NB4 (cell line): ENCODE measurements around the gene SGSM2.

ENCODE experiments used
- DNase-seq: peaks from one replicate; pipeline ENCODE4 v3.0.0; 2010; ENCODE audit warnings: low read depth
- H3K4me3 ChIP-seq: one replicate; pipeline ENCODE4 v1.5.1; 2011; ENCODE audit warnings: mild to moderate bottlenecking, low read depth, low read length, moderate library complexity
- MYC ChIP-seq: IDR thresholded peaks from 2 replicates; pipeline ENCODE4 v1.6.1; 2011; ENCODE audit warnings: low read depth, low read length
- POLR2A ChIP-seq: IDR thresholded peaks from 2 replicates; pipeline ENCODE4 v1.6.1; 2011; ENCODE audit warnings: mild to moderate bottlenecking; ENCODE audit not compliant: insufficient read length; ENCODE audit errors: extremely low read depth
- TF ChIP-seq, protein P1 (sequence below): IDR thresholded peaks from 2 replicates; pipeline ENCODE4 v1.6.1; 2011; ENCODE audit warnings: low read depth, low read length
- TF ChIP-seq, protein P2 (sequence below): IDR thresholded peaks from one replicate; pipeline ENCODE4 v1.5.1; 2012; ENCODE audit warnings: low read depth, low read length

Gene SGSM2, protein sequence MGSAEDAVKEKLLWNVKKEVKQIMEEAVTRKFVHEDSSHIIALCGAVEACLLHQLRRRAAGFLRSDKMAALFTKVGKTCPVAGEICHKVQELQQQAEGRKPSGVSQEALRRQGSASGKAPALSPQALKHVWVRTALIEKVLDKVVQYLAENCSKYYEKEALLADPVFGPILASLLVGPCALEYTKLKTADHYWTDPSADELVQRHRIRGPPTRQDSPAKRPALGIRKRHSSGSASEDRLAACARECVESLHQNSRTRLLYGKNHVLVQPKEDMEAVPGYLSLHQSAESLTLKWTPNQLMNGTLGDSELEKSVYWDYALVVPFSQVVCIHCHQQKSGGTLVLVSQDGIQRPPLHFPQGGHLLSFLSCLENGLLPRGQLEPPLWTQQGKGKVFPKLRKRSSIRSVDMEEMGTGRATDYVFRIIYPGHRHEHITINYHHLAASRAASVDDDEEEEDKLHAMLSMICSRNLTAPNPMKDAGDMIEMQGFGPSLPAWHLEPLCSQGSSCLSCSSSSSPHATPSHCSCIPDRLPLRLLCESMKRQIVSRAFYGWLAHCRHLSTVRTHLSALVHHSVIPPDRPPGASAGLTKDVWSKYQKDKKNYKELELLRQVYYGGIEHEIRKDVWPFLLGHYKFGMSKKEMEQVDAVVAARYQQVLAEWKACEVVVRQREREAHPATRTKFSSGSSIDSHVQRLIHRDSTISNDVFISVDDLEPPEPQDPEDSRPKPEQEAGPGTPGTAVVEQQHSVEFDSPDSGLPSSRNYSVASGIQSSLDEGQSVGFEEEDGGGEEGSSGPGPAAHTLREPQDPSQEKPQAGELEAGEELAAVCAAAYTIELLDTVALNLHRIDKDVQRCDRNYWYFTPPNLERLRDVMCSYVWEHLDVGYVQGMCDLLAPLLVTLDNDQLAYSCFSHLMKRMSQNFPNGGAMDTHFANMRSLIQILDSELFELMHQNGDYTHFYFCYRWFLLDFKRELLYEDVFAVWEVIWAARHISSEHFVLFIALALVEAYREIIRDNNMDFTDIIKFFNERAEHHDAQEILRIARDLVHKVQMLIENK

DNA sequence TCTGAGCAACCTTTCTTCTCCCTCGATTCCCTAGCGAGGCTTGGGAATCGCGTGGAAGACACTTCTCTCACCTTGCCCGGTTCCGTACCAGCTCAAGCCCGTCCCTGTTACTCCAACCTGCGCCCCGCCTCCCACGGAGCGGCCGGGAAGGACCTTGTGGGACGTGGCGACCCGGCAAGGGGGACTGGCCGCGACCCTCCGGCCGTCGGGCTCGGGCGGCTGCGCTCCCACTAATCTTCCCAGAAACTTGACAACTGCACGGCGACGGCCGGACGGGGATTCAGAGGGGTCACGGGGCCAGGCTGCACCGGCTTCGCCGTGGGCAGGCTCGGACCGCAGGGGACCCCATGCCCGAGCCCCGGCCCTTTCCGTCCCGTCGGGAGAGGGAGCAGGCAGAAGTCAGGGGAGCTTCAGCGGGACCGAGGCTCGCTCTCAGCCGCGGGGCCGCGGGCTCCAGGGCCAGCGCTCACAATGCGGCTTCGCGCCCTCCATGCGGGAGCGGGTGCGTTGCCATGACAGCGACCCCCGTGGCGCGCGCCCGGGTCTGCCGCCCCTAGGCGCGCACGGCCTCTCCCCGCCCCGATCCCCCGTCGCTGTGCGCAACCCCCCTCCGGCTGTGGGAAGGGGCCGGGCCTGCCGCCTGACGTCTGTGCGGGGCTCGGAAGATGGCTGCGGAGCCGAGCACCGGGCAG is at the start of gene SGSM2:
Gene SGSM2, plus strand, starts transcription at position 650 of the 692 bp plus-strand sequence. CDS start 188 bp downstream, outside the sequence.
- TF ChIP-seq MYC (no peak), POLR2A (no peak)
- TF ChIP-seq, protein P1, sequence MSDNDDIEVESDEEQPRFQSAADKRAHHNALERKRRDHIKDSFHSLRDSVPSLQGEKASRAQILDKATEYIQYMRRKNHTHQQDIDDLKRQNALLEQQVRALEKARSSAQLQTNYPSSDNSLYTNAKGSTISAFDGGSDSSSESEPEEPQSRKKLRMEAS: no peak
- TF ChIP-seq, protein P2, sequence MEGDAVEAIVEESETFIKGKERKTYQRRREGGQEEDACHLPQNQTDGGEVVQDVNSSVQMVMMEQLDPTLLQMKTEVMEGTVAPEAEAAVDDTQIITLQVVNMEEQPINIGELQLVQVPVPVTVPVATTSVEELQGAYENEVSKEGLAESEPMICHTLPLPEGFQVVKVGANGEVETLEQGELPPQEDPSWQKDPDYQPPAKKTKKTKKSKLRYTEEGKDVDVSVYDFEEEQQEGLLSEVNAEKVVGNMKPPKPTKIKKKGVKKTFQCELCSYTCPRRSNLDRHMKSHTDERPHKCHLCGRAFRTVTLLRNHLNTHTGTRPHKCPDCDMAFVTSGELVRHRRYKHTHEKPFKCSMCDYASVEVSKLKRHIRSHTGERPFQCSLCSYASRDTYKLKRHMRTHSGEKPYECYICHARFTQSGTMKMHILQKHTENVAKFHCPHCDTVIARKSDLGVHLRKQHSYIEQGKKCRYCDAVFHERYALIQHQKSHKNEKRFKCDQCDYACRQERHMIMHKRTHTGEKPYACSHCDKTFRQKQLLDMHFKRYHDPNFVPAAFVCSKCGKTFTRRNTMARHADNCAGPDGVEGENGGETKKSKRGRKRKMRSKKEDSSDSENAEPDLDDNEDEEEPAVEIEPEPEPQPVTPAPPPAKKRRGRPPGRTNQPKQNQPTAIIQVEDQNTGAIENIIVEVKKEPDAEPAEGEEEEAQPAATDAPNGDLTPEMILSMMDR: no peak
- peak; percentile 70 for DNase-seq
- H3K4me3 ChIP-seq: peak within 1 kb of the TSS; percentile 98

DNA sequence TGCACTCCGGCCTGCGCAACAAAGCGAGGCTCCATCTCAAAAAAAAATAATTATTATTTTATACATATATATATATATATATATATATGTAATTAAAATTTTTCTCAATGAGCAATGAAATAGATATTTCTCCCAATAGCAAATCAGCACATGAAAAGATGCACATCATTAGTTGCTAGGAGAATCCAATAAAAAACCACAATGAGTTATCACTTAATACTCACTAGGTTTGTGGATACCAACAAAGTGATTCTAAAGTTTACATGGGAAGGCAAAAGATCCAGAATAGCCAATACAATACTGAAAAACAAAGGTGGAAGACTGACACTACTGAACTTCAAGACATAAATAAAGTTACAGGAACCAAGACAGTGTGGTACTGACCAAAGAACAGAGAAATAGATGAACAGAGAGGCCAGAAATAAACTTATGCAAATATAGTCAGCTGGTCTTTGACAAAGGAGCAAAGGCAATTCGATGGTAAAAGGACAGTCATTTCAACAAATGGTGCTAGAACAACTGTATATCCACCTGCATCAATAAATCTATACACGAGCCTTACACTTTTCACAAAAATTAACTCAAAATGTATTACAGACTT is 47.3 kb upstream of the SGSM2 start:
- DNase-seq: no peak
- H3K4me3 ChIP-seq: no peak overlapping the region

DNA sequence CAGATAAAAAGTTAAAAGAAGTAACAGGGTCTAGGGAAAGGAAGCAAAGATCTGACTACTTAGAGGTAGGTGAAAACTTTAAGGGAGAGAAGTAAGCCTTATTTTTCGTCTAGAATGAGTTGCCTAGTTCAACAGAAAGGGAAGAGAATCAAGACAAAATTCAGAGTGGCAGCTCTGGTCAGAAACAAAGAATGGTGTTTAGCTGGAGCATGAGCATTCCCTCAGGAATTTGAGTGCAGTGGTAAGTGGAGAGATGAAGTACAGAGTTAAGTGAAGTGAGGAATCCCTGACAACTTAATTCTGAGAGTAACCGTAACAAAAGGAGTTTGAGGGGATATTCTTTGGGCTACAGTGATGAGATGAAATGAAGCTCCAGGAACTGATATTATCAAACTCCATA is 45.2 kb upstream of the SGSM2 start:
- TF ChIP-seq, protein P2: no peak
- TF ChIP-seq, protein P1: no peak
- TF ChIP-seq MYC (no peak), POLR2A (no peak)
- DNase-seq: no peak
- H3K4me3 ChIP-seq: no peak overlapping the region

More for the DNA sequence above, 47.3 kb upstream of the SGSM2 start:
- TF ChIP-seq, protein P1: no peak
- TF ChIP-seq, protein P2: no peak
- TF ChIP-seq MYC: no peak
- TF ChIP-seq POLR2A: no peak

DNA sequence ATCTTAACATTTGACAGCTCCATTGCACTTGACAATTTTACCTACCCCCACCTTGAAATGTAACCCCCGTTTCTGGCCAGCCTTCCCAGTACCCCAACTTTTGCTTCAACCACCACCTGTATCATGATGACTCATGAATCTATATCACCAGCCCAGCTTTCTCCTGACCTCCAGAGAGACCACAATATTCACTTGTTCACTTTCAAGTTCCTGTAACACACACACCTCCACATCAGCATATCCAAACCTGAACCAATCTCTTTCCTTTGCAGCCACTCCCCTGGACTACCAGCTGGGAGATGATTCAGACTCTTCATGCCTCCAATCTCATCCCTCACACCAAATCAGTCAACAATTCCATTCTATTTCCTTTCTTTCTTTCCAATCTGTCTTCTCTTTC is 41.7 kb upstream of the SGSM2 start:
- TF ChIP-seq, protein P2: no peak
- TF ChIP-seq POLR2A: no peak
- no peak for TF ChIP-seq MYC
- TF ChIP-seq, protein P1: no peak
- no peak for DNase-seq
- no peak overlapping the region for H3K4me3 ChIP-seq

DNA sequence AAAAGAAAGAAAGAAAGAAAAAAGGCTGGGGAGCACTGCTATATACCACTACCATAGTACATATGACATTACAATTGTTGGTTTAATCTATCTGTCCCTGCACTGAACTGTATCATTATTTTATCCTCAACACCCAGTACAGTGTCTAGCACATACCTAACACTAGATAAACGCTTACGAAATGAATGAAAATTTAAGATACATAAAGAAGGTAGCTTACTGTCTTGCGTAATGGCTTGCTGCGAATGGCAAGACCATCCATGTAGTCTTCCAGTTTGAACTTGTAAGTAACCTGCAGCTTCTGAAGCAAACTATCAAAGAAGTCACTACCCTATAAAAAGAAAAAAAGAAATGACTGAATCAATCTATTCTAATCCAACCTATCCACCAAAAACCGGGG is 40.3 kb upstream of the SGSM2 start:
- DNase-seq: no peak
- no peak for TF ChIP-seq POLR2A
- TF ChIP-seq, protein P2: no peak
- TF ChIP-seq MYC: no peak
- TF ChIP-seq, protein P1: no peak
- H3K4me3 ChIP-seq: no peak overlapping the region
